Measurements from ENCODE around the gene WDR93.
"Not testable (repeated sequence)": the region's sequence is repeated elsewhere in the genome, so short reads cannot be mapped to it uniquely, and the experiment has no call there.

WDR93 gene

GRCh38 chr15:89681146-89681545, 9.5 kb upstream of the WDR93 start:
- Histone ChIP-seq H3K27me3 (replicated peaks in 2 of 5; ENCODE audit: control insufficient read depth in 4 of 5, insufficient read depth in 5 of 5, low read length in 4 of 5) (peaks cover 0 to 3% (median 0%) of the 10 kb centered on the region in 5 experiments), H3K4me1 (ENCODE audit: control extremely low read depth in 1 of 4, control insufficient read depth in 4 of 4, insufficient read depth in 4 of 4, low read length in 3 of 4) (no peaks in the 10 kb centered on the region), H3K27ac (ENCODE audit: insufficient read depth in 1 of 2, low read depth in 1 of 2, low read length in 2 of 2, poor library complexity in 1 of 2, severe bottlenecking in 2 of 2) (no peak overlapping the region), H3K4me3 (ENCODE audit: control insufficient read depth in 1 of 7, extremely low read depth in 1 of 7, insufficient read depth in 4 of 7, low read depth in 2 of 7, low read length in 6 of 7) (no peak overlapping the region), H3K9me3 (ENCODE audit: control extremely low read depth in 1 of 5, control insufficient read depth in 4 of 5, insufficient read depth in 2 of 5, low read depth in 1 of 5, low read length in 4 of 5) (no peaks in the 10 kb centered on the region), H3K36me3 (ENCODE audit: control insufficient read depth in 4 of 4, insufficient read depth in 4 of 4, low read length in 3 of 4) (peaks cover 2 to 16% (median 7%) of the 10 kb centered on the region in 4 experiments)
- no peak for DNase-seq
- 89% methylated on average over 1 of the region's 2 CpGs for WGBS (ENCODE audit: insufficient coverage)
- ChIA-PET POLR2A (no interaction called here), CTCF (no interaction called here)

DNA sequence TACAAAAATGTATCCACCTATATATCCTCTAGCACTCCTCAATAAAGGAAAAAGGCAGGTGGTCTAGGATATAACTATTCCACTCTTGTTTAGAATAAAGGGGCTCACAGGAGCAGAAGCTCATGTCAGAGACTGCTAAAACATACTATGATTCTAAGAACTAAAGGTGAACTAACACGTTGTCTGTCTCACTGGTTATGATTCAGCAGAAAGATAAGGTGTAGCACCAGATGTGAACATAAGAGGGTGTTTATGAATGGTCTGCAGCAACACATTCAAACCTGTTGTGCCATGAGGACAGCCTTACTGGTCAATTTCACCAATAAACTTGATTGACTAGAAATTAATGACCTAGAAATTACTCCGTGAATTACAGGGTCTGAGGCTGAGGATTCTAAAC, 4.6 kb upstream of the WDR93 start:
- Histone ChIP-seq H3K27ac (ENCODE audit: insufficient read depth in 1 of 2, low read depth in 1 of 2, low read length in 2 of 2, poor library complexity in 1 of 2, severe bottlenecking in 2 of 2) (no peak overlapping the region), H3K36me3 (ENCODE audit: control insufficient read depth in 4 of 4, insufficient read depth in 4 of 4, low read length in 3 of 4) (peaks cover 2 to 16% (median 7%) of the 10 kb centered on the region in 4 experiments), H3K4me1 (ENCODE audit: control extremely low read depth in 1 of 4, control insufficient read depth in 4 of 4, insufficient read depth in 4 of 4, low read length in 3 of 4) (peaks cover 0 to 15% (median 6%) of the 10 kb centered on the region in 4 experiments), H3K27me3 (replicated peaks in 2 of 5; ENCODE audit: control insufficient read depth in 4 of 5, insufficient read depth in 5 of 5, low read length in 4 of 5) (no peaks in the 10 kb centered on the region), H3K4me3 (ENCODE audit: control insufficient read depth in 1 of 7, extremely low read depth in 1 of 7, insufficient read depth in 4 of 7, low read depth in 2 of 7, low read length in 6 of 7) (no peak overlapping the region), H3K9me3 (ENCODE audit: control extremely low read depth in 1 of 5, control insufficient read depth in 4 of 5, insufficient read depth in 2 of 5, low read depth in 1 of 5, low read length in 4 of 5) (no peaks in the 10 kb centered on the region)
- WGBS (ENCODE audit: insufficient coverage): 100% methylated on average over 1 of the region's 2 CpGs
- CTCF ChIA-PET: no interaction called here
- POLR2A ChIA-PET: no interaction called here
- DNase-seq: no peak

DNA sequence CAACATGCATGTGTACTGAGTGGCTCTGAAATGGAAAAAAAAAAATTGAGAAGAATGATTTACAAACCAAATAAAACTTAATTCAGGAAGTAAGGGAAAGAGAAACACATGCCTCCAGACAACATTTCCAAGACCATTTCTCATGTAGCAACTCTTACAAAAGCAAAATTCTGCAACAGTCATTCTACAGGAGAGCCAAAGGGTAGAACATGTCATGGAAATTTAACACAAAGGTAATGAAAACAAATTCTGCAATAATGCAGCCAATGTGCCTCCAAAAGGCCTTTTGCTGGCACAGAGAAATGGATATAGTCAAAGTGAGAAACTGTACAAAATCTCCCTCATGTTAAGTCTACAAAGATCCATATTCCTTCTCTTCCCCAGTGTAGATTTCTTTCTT, 4.1 kb upstream of the WDR93 start:
- H3K36me3 ChIP-seq (ENCODE audit: control insufficient read depth in 4 of 4, insufficient read depth in 4 of 4, low read length in 3 of 4): peaks cover 2 to 16% (median 7%) of the 10 kb centered on the region in 4 experiments
- H3K27ac ChIP-seq (ENCODE audit: insufficient read depth in 1 of 2, low read depth in 1 of 2, low read length in 2 of 2, poor library complexity in 1 of 2, severe bottlenecking in 2 of 2): no peak overlapping the region
- no peaks in the 10 kb centered on the region for H3K9me3 ChIP-seq (ENCODE audit: control extremely low read depth in 1 of 5, control insufficient read depth in 4 of 5, insufficient read depth in 2 of 5, low read depth in 1 of 5, low read length in 4 of 5)
- ChIA-PET CTCF (no interaction called here), POLR2A (no interaction called here)
- DNase-seq: no peak
- no peak overlapping the region for H3K4me3 ChIP-seq (ENCODE audit: control insufficient read depth in 1 of 7, extremely low read depth in 1 of 7, insufficient read depth in 4 of 7, low read depth in 2 of 7, low read length in 6 of 7)
- H3K4me1 ChIP-seq (ENCODE audit: control extremely low read depth in 1 of 4, control insufficient read depth in 4 of 4, insufficient read depth in 4 of 4, low read length in 3 of 4): peaks cover 0 to 17% (median 7%) of the 10 kb centered on the region in 4 experiments
- H3K27me3 ChIP-seq (replicated peaks in 2 of 5; ENCODE audit: control insufficient read depth in 4 of 5, insufficient read depth in 5 of 5, low read length in 4 of 5): no peaks in the 10 kb centered on the region

DNA sequence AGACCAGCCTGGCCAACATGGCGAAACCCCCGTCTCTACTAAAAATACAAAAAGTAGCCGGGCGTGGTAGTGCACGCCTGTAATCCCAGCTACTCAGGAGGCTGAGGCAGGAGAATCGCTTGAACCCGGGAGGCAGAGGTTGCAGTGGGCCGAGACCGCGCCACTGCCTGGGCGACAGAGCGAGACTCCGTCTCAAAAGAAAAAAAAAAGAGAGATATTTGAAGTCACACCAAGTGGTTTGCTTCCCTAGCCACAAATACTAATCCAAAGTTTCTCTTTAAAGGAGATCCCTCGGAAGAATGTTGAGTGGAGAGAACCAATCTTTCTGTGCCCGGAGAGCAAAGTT, 708 bp upstream of the WDR93 start:
- H3K27me3 ChIP-seq (replicated peaks in 2 of 5; ENCODE audit: control insufficient read depth in 4 of 5, insufficient read depth in 5 of 5, low read length in 4 of 5); CTCF ChIA-PET; DNase-seq; H3K9me3 ChIP-seq (ENCODE audit: control extremely low read depth in 1 of 5, control insufficient read depth in 4 of 5, insufficient read depth in 2 of 5, low read depth in 1 of 5, low read length in 4 of 5); H3K36me3 ChIP-seq (ENCODE audit: control insufficient read depth in 4 of 4, insufficient read depth in 4 of 4, low read length in 3 of 4): not testable (repeated sequence)
- peak overlapping the region in 1 of 2 experiments; percentile 55 for H3K27ac ChIP-seq (ENCODE audit: insufficient read depth in 1 of 2, low read depth in 1 of 2, low read length in 2 of 2, poor library complexity in 1 of 2, severe bottlenecking in 2 of 2)
- H3K4me3 ChIP-seq (ENCODE audit: control insufficient read depth in 1 of 7, extremely low read depth in 1 of 7, insufficient read depth in 4 of 7, low read depth in 2 of 7, low read length in 6 of 7): peak overlapping the region; percentile 75 to 99 (median 87)
- POLR2A ChIA-PET: interaction anchor here (0.6 kb wide), 1 partner anchor 735 kb away, joined by 4 read pairs; no protein-coding TSS in a partner anchor
- WGBS (ENCODE audit: insufficient coverage): 65% methylated on average over 10 of the region's 15 CpGs
- peaks cover 0 to 17% (median 7%) of the 10 kb centered on the region in 4 experiments for H3K4me1 ChIP-seq (ENCODE audit: control extremely low read depth in 1 of 4, control insufficient read depth in 4 of 4, insufficient read depth in 4 of 4, low read length in 3 of 4)

GRCh38 chr15:89693091-89693490, 2.5 kb downstream of the WDR93 start:
- peaks cover 0 to 17% (median 7%) of the 10 kb centered on the region in 4 experiments for H3K4me1 ChIP-seq (ENCODE audit: control extremely low read depth in 1 of 4, control insufficient read depth in 4 of 4, insufficient read depth in 4 of 4, low read length in 3 of 4)
- no peaks in the 10 kb centered on the region for H3K27me3 ChIP-seq (replicated peaks in 2 of 5; ENCODE audit: control insufficient read depth in 4 of 5, insufficient read depth in 5 of 5, low read length in 4 of 5)
- no peaks in the 10 kb centered on the region for H3K9me3 ChIP-seq (ENCODE audit: control extremely low read depth in 1 of 5, control insufficient read depth in 4 of 5, insufficient read depth in 2 of 5, low read depth in 1 of 5, low read length in 4 of 5)
- ChIA-PET POLR2A (no interaction called here), CTCF (no interaction called here)
- no peaks in the 10 kb centered on the region for H3K36me3 ChIP-seq (ENCODE audit: control insufficient read depth in 4 of 4, insufficient read depth in 4 of 4, low read length in 3 of 4)
- 0% methylated on average over 1 of the region's 2 CpGs for WGBS (ENCODE audit: insufficient coverage)
- no peak overlapping the region for H3K27ac ChIP-seq (ENCODE audit: insufficient read depth in 1 of 2, low read depth in 1 of 2, low read length in 2 of 2, poor library complexity in 1 of 2, severe bottlenecking in 2 of 2)
- no peak for DNase-seq
- H3K4me3 ChIP-seq (ENCODE audit: control insufficient read depth in 1 of 7, extremely low read depth in 1 of 7, insufficient read depth in 4 of 7, low read depth in 2 of 7, low read length in 6 of 7): no peak overlapping the region

DNA sequence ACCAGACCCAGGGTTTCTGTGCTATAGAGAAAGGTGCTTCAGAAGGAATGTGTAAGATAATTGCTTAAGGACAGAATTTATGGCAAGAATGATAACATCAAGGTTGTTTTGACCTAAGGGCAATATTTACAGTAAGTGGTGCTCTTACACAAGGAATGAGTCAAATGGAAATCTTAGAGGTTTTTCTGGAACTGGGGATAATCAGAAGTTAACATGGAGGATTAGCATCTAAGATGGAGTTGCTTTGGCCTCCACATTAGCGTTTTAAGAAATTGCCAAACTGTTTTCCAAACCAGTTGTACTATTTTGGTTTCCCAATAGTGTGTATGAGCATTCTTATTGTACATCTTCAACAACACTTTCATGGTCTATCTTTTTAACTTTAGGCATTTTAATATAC, 3.1 kb downstream of the WDR93 start:
- ChIA-PET CTCF (no interaction called here), POLR2A (no interaction called here)

GRCh38 chr15:89695198-89695597, 4.6 kb downstream of the WDR93 start:
- ChIA-PET POLR2A (no interaction called here), CTCF (no interaction called here)
- Histone ChIP-seq H3K9me3 (ENCODE audit: control extremely low read depth in 1 of 5, control insufficient read depth in 4 of 5, insufficient read depth in 2 of 5, low read depth in 1 of 5, low read length in 4 of 5) (no peaks in the 10 kb centered on the region), H3K4me1 (ENCODE audit: control extremely low read depth in 1 of 4, control insufficient read depth in 4 of 4, insufficient read depth in 4 of 4, low read length in 3 of 4) (peaks cover 0 to 9% (median 4%) of the 10 kb centered on the region in 4 experiments), H3K27ac (ENCODE audit: insufficient read depth in 1 of 2, low read depth in 1 of 2, low read length in 2 of 2, poor library complexity in 1 of 2, severe bottlenecking in 2 of 2) (no peak overlapping the region), H3K27me3 (replicated peaks in 2 of 5; ENCODE audit: control insufficient read depth in 4 of 5, insufficient read depth in 5 of 5, low read length in 4 of 5) (no peaks in the 10 kb centered on the region), H3K4me3 (ENCODE audit: control insufficient read depth in 1 of 7, extremely low read depth in 1 of 7, insufficient read depth in 4 of 7, low read depth in 2 of 7, low read length in 6 of 7) (no peak overlapping the region), H3K36me3 (ENCODE audit: control insufficient read depth in 4 of 4, insufficient read depth in 4 of 4, low read length in 3 of 4) (no peaks in the 10 kb centered on the region)
- no CpG with 5 or more reads among the region's 1 CpG for WGBS (ENCODE audit: insufficient coverage)
- DNase-seq: no peak

More for the DNA sequence above, 3.1 kb downstream of the WDR93 start:
- no CpG with 5 or more reads among the region's 1 CpG for WGBS (ENCODE audit: insufficient coverage)
- no peaks in the 10 kb centered on the region for H3K27me3 ChIP-seq (replicated peaks in 2 of 5; ENCODE audit: control insufficient read depth in 4 of 5, insufficient read depth in 5 of 5, low read length in 4 of 5)
- H3K27ac ChIP-seq (ENCODE audit: insufficient read depth in 1 of 2, low read depth in 1 of 2, low read length in 2 of 2, poor library complexity in 1 of 2, severe bottlenecking in 2 of 2): no peak overlapping the region
- H3K4me3 ChIP-seq (ENCODE audit: control insufficient read depth in 1 of 7, extremely low read depth in 1 of 7, insufficient read depth in 4 of 7, low read depth in 2 of 7, low read length in 6 of 7): no peak overlapping the region
- H3K9me3 ChIP-seq (ENCODE audit: control extremely low read depth in 1 of 5, control insufficient read depth in 4 of 5, insufficient read depth in 2 of 5, low read depth in 1 of 5, low read length in 4 of 5): no peaks in the 10 kb centered on the region
- no peak for DNase-seq
- peaks cover 0 to 17% (median 7%) of the 10 kb centered on the region in 4 experiments for H3K4me1 ChIP-seq (ENCODE audit: control extremely low read depth in 1 of 4, control insufficient read depth in 4 of 4, insufficient read depth in 4 of 4, low read length in 3 of 4)
- H3K36me3 ChIP-seq (ENCODE audit: control insufficient read depth in 4 of 4, insufficient read depth in 4 of 4, low read length in 3 of 4): no peaks in the 10 kb centered on the region
